Globus pallidus (tissue), 1 donor: ENCODE measurements around the gene CETP.
A peak's percentile ranks its signal among the peaks of the same experiment; 100 is the strongest.
"Not testable (repeated sequence)": the region's sequence is repeated elsewhere in the genome, so short reads cannot be mapped to it uniquely, and the experiment has no call there.

Experiments used
- DNase-seq: peaks from one replicate; pipeline ENCODE4 v3.0.0-alpha.2; 2015; ENCODE audit warnings: low spot score

CETP gene

DNA sequence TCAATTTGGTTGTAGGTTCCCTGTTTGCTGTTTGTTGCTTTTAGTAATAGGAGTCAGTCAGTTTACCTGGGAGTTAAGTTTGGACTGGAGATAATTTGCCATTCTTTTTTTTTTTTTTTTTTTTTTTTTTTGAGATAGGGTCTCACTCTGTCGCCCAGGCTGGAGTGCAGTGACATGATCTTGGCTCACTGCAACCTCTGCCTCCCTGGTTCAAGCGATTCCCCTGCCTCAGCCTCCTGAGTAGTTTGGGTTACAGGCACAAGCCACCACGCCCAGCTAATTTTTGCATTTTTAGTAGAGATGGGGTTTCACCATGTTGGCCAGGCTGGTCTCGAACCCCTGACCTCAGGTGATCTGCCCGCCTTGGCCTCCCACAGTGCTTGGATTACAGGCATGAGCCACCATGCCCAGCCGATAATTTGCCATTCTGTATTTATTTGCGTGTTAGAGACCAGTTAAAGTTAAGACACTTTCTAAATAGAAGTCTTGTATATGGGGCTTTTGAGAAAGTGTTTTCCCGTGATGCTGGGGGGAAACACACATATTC is 27.1 kb upstream of the CETP start:
- DNase-seq, result not testable (repeated sequence)

DNA sequence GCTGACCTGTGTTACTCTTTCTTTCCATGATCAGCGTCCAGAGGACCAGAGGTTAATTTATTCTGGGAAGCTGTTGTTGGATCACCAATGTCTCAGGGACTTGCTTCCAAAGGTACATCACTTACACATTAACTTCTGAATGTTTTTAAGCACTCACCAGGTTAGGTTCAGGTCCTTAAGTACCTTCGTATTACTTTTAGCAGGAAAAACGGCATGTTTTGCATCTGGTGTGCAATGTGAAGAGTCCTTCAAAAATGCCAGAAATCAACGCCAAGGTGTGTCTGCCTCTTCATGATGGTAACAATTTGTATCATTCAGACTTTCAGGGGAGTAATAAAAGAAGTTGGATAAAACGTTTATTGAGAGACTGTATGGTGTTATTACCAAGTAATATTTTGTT is 26.5 kb upstream of the CETP start:
- no peak for DNase-seq

DNA sequence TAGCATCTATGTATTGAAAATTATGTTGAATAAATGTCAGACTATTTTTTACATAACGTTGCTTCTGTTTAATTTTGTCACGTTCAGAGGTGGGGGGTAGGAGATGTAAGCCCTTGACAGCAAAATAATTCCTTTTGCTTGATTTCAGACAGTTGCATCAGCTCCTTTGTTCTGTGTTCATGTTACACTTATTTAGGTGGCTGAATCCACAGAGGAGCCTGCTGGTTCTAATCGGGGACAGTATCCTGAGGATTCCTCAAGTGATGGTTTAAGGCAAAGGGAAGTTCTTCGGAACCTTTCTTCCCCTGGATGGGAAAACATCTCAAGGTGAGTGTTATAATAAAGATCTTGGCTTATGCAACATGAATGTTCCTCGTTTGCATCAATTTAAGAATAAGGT is 25.3 kb upstream of the CETP start:
- no peak for DNase-seq

DNA sequence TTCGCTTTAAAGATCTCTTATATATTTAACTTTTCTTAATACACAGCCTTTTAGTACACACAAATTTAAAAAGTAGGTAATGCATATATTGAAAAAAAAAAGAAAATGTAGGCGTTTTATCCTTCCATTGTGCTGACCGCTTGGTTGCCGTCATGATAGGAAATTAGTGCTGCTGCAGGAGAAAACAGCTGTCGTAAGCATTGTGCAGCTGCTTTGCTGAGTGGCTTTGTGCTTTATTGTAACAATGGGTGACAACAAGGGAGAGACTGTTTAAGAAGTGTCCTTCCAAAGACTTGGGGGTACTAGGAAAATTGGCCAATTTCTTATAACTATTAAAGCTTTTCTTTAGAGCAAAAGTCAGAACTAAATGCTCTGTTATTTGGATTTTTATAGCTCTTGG is 24.8 kb upstream of the CETP start:
- peak; percentile 67 for DNase-seq

DNA sequence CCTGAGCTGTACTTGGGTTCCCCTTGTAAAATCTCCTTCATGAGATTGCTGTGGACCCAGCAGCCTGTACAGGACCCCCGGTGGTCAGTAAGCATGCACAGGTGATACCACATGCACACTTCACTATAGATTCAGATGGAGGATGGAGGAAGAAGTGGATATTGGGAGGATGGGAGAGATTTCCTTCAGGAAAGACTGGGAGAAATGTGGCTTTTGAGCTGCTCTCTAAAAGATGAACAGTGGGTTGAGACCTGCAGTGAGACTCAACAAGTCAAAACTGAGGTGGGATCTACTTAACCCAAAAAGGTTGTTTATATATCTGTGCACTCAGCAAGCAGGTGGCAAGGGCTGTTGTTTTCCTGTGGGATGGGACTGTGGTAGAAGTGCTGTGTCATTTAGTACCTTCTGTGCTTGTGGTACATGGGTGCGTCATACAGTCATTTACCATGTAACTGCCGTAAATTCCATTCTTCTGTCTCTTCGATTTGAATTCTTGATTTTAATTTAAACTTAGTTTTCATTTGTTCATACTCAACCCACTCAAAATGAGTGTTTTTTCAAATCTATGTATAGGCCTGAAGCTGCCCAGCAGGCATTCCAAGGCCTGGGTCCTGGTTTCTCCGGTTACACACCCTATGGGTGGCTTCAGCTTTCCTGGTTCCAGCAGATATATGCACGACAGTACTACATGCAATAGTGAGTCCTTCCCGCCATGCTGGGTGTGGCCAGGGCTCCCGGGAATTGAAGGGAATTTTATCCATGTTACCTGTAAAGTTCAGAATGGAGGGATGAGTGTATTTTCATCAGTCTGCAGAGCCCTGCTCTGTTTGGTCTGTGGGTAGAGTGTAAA is 22.9 kb upstream of the CETP start:
- DNase-seq, result no peak

DNA sequence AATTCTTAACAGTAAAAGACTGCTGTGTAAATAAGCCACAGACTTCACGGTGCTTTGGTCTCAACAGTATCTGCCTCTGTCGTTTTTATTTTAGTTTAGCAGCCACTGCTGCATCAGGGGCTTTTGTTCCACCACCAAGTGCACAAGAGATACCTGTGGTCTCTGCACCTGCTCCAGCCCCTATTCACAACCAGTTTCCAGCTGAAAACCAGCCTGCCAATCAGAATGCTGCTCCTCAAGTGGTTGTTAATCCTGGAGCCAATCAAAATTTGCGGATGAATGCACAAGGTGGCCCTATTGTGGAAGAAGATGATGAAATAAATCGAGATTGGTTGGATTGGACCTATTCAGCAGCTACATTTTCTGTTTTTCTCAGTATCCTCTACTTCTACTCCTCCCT is 21.9 kb upstream of the CETP start:
- DNase-seq, result no peak

DNA sequence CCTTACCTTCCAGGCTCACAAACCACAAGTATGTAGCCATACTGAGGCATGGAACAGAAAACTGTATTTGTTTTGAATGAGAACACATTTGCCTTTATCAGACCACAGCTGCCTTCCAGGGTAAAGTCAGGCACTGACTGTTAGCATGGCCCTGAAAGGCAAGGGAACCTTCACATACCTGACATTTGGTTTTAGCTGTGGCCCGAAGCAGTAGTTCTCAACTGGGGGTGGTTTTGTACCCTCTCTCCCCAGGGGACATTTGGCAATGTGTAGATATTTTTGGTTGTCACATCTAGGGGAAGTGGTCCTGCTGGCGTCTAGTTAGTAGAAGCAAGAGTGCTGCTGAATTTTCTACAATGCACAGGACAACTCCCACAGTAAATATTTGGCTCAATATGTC is 20.7 kb upstream of the CETP start:
- DNase-seq, result no peak

DNA sequence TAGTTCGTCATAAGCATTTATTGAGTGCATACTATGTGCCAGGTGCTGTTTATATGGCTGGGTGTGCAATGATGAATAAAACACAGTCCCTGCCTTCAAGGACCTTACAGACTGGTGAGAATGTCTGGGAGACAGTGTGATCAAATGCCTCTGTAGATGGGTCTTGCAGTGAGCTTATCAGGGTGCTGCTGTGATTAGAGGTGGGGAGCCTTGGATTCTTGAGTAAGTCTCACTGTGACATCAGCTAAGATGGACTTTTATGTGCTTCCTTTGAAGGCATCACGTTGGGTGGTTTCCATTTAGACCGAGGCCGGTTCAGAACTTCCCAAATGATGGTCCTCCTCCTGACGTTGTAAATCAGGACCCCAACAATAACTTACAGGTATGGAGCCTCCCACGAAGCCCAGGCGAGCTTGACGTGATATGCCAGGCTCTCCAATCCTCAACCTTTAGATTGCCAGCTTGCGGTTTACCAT is 19.9 kb upstream of the CETP start:
- no peak for DNase-seq

DNA sequence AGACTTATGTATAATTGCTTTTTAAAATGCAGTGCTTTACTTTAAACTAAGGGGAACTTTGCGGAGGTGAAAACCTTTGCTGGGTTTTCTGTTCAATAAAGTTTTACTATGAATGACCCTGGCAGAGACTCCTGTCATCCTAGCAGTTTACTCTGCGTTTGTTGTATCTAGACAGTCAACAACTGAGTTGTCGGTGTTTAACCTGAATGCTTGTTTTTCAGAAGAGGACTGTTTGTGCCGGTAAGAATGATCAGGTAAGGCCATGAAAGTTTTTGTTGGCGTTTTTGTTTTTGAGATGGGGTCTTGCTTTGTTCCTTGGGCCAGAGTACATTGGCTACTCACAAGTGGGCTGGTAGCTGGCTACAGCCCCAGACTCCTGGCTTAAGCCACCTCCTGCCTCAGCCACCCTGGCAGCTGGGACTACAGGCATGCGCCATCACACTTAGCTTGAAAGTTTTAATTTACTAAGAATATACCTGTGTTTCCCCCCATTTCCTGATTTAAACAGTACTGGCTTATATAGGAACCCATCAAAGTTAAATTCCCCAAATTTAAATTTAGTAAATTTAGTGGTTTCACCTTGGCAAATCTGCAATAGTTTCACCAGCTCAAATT is 17.9 kb upstream of the CETP start:
- no peak for DNase-seq

DNA sequence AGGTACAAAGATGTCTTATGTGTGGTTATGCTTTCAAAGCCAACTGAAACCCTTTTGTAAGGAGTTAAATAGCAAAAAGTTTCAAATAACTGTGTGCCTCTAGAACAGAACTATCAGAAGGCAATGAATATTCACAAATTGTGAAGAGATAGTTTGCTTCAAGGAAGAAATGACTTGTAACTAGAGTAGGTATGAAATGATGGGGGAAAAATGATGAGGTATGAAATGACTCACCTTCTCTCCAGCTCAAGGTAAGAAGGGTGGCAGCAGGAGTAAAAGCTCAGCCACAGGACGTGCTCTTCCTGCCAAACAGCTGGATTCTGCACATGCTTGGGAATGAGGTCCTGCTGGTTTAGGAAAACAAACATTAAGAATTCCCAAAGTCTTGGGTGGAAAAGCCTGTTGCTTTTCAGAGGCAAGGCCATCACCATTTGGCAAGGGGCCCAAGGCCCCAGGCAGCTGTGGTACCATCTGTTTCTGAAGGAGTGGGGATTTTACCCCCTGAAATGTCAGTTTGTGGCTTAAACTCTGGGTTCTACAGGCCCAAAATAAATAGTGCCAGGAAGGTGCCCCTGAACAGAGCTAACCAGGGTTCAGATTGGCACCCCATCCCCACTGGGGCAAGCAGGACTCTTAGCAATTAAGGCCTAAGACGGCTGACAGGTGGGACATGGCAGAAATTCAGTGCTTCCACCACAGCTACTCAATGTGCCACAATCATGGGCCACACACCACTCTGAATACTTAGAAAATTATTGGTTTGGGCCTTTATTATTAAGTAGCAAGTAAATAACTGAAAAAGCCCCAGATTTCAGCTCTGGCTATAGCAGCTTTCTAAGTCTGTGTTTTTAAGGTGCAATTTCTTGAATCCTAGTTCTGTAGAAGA is 16.6 kb upstream of the CETP start:
- DNase-seq, result no peak

DNA sequence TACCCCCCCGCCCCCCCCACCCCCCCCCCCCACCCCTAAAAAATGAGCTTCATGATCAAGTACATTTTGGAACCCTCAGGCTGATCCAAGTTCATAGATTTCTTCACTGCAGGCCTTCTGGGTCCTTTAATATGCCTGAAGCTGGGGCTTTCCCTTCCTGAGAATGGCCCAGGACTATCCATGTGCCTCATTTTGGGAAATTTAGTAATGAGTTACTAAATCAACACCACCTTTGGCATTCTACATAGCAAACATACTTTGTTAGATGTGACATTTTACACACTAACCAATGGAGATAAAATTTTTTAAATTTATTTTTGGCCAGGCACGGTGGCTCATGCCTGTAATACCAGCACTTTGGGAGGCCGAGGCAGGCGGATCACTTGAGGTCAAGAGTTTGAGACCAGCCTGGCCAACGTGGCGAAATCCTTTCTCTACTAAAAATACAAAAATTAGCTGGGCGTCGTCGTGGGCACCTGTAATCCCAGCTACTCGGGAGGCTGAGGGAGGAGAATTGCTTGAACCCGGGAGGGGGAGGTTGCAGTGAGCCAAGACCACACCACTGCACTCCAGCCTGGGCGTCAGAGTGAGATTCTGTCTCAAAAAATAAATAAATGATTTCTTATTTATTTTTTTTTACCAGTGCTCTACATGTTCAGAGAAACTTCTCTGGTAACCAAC is 15.8 kb upstream of the CETP start:
- DNase-seq, result no peak

DNA sequence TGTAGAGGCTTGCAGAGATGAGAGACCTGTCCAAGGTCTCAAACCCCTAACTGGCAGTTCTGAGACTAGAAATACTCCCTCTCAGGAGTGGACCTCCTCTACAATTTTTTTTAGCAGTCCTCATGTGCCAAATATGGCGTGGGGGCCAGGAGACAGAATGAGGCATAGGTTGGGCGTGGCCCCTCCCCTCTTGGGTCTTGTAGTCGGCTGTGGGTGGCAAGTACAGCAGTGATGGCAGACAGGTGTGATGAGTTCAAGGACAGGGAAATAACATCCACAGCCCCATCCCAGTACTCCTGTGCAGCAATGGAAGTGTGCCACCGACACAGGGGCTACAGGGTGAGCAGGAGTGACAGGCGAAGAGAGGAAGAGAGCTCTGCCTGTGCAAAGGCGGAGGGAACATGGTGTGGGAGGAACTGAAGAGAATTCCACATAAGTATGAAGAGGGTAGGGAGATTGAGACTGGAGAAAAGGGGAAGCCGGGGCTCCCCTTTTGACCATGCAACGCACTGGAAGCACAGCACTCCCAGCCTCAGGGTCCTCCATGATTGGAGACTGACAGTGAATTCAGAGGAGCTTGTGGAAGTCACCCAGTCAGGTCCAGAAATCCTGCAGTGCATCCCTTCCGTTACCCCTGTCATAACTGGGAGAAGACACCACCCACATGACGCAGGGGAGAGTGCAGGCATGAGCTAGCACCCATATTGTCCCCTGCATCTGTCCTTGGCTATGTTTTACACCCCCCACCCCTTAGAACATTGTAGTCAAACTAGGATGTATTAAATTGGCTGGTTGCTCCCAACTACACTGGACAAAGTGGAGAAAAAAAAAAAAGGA is 14.8 kb upstream of the CETP start:
- no peak for DNase-seq

DNA sequence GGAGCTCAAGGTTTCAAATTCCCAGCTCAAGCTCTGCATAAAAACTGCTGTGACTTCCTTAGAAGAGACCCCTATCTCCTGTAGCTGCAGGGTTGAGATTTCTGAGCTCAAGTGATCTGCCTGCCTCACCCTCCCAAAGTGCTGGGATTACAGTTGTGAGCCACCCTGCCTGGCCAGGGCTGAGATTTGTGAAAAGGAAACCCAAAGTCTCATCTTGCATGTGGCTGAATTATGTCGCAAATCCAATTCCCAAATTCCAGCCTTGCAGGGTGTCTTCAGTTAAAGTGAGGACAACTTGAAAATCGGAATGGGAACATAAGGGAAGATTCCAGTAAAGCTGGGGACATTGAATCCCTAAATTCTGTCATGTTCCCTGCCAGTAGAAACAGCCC is 14.2 kb upstream of the CETP start:
- DNase-seq, result no peak

DNA sequence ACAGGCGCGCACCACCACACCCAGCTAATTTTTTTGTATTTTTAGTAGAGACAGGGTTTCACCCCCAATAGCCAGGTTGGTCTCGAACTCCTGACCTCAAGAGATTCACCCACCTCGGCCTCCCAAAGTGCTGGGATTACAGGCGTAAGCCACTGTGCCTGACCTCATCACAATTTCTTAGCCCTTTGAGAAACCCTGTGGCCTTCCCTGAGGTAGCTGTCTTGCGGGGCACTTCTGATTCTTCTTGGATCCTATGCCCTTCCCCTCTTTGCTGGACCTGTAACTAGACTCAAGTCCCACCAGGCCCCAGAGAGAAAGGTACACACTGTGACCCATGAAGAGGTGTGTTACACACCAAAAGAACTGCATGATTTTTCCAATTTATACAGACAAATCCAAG is 13.5 kb upstream of the CETP start:
- DNase-seq, result no peak

DNA sequence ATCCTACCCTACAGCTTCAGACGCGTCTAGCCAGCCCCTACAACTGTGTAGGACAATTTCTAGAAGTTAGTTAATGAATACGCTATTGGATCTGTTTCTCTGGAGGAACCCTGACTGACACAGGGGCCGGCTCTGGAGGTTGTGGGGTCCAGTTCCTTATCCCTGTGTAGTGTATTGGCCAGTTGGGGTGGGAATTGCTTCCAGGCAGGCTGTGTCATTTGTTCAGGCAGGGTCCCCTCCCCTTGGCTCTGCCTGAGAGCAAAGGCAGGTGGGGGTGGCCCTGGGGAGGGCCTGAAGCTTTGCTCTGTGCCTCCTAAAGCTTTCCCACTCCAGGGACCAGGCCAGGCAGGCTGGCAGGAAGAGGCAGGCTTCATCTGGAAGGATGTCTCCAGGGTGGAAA is 11.7 kb upstream of the CETP start:
- no peak for DNase-seq

DNA sequence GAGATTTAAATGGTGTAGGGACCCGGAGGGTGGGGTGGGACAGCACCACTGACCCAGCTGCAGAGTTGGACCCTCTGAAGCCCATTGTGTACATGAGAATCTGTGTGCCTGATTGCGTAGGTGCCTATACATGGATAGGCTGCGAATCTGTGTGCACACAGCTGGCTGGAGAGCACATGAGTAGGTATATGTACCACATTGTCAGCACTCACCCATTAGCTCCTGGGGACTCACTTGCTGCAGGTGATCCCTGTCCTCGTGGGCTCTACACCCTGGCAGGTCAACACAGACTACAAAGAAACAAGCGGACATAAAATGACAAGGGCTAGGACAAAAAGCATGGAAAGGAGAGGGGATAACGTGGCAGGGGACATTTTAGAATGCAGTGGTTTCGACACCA is 11.3 kb upstream of the CETP start:
- no peak for DNase-seq

DNA sequence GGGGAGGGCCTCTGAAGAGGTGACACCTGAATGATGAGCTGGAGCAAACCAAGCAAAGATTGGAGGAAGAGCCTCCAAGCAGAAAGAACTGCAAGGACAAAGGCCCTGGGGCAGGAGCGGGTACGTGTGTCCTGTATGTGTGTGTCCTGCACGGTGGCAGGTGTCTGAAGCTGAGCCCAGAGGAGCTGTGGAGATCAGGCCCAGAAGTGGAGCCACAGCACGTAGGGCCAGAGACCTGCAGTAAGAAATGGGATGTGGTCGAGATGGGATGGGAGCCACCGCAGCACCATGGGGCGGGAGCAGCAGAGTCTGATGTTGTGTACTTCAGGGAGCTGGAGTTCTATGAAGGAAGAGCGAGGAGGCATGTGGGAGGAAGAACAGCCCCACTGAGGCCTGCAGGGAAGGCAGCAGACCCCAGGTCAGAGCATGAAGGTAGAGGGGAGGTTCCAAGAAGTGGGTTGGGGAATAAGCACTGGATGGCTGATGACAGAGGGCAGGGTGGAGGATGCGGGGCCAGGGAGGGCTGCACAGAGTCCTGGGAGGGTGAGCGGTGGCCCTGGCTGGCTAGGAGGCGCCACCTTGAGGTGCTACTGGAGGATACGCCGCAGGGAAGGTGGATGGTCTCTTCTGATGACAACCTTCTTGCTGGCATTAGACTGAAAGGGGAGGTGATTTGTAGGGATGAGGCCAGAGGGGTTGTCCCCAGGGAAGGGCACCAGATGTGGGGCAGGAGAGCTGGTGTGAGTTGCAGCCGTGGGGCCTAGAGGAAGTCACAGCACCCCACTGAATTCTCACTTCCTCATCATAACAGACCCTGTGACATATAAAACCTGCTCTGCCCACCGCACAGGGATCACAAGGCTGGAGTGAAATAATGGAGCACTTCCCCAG is 10.6 kb upstream of the CETP start:
- peak; percentile 48 for DNase-seq

DNA sequence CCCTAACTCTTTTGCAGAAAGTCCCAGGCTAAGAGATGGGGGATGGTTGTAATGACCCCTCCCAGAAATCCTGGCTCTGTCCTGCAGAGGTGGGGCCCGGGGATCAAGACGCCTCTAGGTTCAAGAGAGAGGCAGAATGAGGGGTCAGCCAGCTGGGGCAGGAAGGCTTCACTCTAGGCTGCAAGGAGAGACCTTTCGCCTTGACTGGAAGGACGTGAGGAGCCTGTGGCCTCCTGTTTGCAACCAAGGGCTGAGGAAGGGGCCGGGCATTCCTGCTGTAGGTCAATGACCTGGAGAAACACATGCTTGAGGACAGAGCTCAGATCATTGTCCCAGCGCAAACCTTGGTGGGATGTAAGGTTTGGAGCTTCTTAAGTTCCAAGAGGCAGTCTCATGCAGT is 8.7 kb upstream of the CETP start:
- no peak for DNase-seq

DNA sequence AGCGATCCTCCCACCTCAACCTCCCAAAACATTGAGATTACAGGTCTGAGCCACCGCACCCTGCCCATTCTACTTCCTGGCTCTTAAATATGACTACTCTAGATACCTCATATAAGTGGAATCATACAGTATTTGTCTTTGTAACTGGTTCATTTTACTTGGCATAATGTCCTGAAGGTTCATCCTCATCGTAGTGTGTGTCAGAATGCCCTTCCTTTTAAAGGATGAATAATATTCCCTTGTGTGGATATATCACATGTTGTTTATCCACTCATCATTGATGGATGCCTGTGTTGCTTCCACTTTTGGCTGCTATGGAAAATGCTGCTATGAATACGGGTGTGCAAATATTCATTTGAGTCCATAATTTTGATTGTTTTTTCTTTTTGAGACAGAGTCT is 5.7 kb upstream of the CETP start:
- DNase-seq, result no peak

DNA sequence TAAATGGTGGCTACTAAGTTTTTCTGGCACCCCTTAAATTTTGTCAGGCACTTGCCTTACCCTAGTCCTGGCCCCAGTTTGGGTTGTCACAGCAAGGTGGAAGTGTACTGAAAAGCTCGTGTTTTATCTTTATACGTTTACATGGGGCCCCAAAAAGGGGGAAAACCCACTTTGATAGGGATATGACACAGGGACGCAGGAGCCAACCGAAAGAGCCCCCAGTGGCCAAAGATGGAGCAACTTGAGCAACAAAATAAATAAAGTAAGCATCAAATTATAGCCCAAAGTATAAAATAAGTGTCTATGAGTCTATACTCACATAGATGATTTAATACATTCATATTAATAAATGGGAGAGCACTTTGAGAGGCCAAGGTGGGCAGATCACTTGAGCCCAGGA is 5.0 kb upstream of the CETP start:
- no peak for DNase-seq
